OCI-LY7 (cell line): ENCODE measurements around the gene RNASEH1.

Source experiments
- CTCF ChIP-seq: fragments of 200-600 bp; sonication (generic); conservative IDR thresholded peaks from 2 replicates; pipeline ENCODE4 v1.5.1; 2014; ENCODE audit warnings: mild to moderate bottlenecking, antibody characterized with exemption, low read length, moderate library complexity, mixed read lengths
- EZH2phosphoT487 ChIP-seq: fragments of 200-600 bp; sonication (generic); IDR thresholded peaks from 2 replicates; pipeline ENCODE4 v1.6.1; 2018; ENCODE audit warnings: low read depth, borderline replicate concordance, mild to moderate bottlenecking, mixed run types, antibody characterized with exemption, low read length, moderate library complexity, mixed read lengths

GRCh38 chr2:3547915-3548314 lies 10.2 kb downstream of the RNASEH1 start:
- TF ChIP-seq CTCF, result no peak
- TF ChIP-seq EZH2phosphoT487, result no peak
